ENCODE results near the gene TP53I13. TPM values are rescaled to one million over a fixed set of nuclear protein-coding genes. Genes with fewer than 3 reads are reported as not detected.

Gene TP53I13
- polyA plus RNA-seq, 4 donors, result 66.4 to 326 (median 192) TPM

GRCh38 chr17:29617125-29617480 lies 48.6 kb downstream of the TP53I13 start:
- FAIRE-seq, result no peak
- Histone ChIP-seq H3K4me1 (ENCODE audit: control insufficient read depth in 3 of 3, insufficient read depth in 2 of 3, low read depth in 1 of 3, low read length in 2 of 3) (peaks cover 5 to 47% (median 8%) of the 10 kb centered on the region in 3 donors), H3K9me3 (ENCODE audit: control insufficient read depth in 2 of 2, insufficient read depth in 1 of 2, low read depth in 1 of 2, low read length in 1 of 2) (no peaks in the 10 kb centered on the region), H3K27me3 (ENCODE audit: control insufficient read depth in 3 of 3, insufficient read depth in 3 of 3, low read length in 3 of 3) (peaks cover 0 to 95% (median 0%) of the 10 kb centered on the region in 3 donors), H3K36me3 (ENCODE audit: control insufficient read depth in 3 of 3, insufficient read depth in 2 of 3, low read depth in 1 of 3, low read length in 3 of 3) (no peaks in the 10 kb centered on the region), H3K4me3 (ENCODE audit: low read depth in 1 of 3, low read length in 3 of 3) (peak overlapping the region in 1 of 3 donors; percentile 35), H3K27ac (ENCODE audit: low read depth in 1 of 3, low read length in 2 of 3) (no peak overlapping the region)
- 1 to 2% (median 2%) methylated on average over 13 to 16 of the region's 16 CpGs for WGBS, 3 donors
- peak; percentile 75 to 78 for DNase-seq

GRCh38 chr17:29617481-29618271 lies 49.2 kb downstream of the TP53I13 start:
- WGBS, 3 donors, result 1 to 5% (median 2%) methylated on average over 61 to 68 of the region's 68 CpGs

GRCh38 chr17:29618272-29619065 lies 50.0 kb downstream of the TP53I13 start:
- Histone ChIP-seq H3K4me3 (ENCODE audit: low read depth in 1 of 3, low read length in 3 of 3) (no peak overlapping the region), H3K36me3 (ENCODE audit: control insufficient read depth in 3 of 3, insufficient read depth in 2 of 3, low read depth in 1 of 3, low read length in 3 of 3) (no peaks in the 10 kb centered on the region), H3K27ac (ENCODE audit: low read depth in 1 of 3, low read length in 2 of 3) (no peak overlapping the region), H3K27me3 (ENCODE audit: control insufficient read depth in 3 of 3, insufficient read depth in 3 of 3, low read length in 3 of 3) (peaks cover 0 to 98% (median 0%) of the 10 kb centered on the region in 3 donors), H3K4me1 (ENCODE audit: control insufficient read depth in 3 of 3, insufficient read depth in 2 of 3, low read depth in 1 of 3, low read length in 2 of 3) (peaks cover 5 to 49% (median 8%) of the 10 kb centered on the region in 3 donors), H3K9me3 (ENCODE audit: control insufficient read depth in 2 of 2, insufficient read depth in 1 of 2, low read depth in 1 of 2, low read length in 1 of 2) (no peaks in the 10 kb centered on the region)
- WGBS, 3 donors, result 30 to 41% (median 33%) methylated on average over 19 to 22 of the region's 22 CpGs
- FAIRE-seq (no peak), DNase-seq (no peak)

More at GRCh38 chr17:29617481-29618271, 49.2 kb downstream of the TP53I13 start:
- DNase-seq (peak; percentile 78 to 79), FAIRE-seq (no peak)
- H3K36me3 ChIP-seq (ENCODE audit: control insufficient read depth in 3 of 3, insufficient read depth in 2 of 3, low read depth in 1 of 3, low read length in 3 of 3), result no peaks in the 10 kb centered on the region
- H3K27me3 ChIP-seq (ENCODE audit: control insufficient read depth in 3 of 3, insufficient read depth in 3 of 3, low read length in 3 of 3), result peaks cover 0 to 95% (median 0%) of the 10 kb centered on the region in 3 donors
- no peaks in the 10 kb centered on the region for H3K9me3 ChIP-seq (ENCODE audit: control insufficient read depth in 2 of 2, insufficient read depth in 1 of 2, low read depth in 1 of 2, low read length in 1 of 2)
- peak overlapping the region; percentile 11 to 43 (median 35) for H3K4me3 ChIP-seq (ENCODE audit: low read depth in 1 of 3, low read length in 3 of 3)
- peaks cover 5 to 46% (median 8%) of the 10 kb centered on the region in 3 donors for H3K4me1 ChIP-seq (ENCODE audit: control insufficient read depth in 3 of 3, insufficient read depth in 2 of 3, low read depth in 1 of 3, low read length in 2 of 3)
- peak overlapping the region in 1 of 3 donors; percentile 56 for H3K27ac ChIP-seq (ENCODE audit: low read depth in 1 of 3, low read length in 2 of 3)

GRCh38 chr17:29619251-29619650 lies 50.8 kb downstream of the TP53I13 start:
- FAIRE-seq, result no peak
- Histone ChIP-seq H3K36me3 (ENCODE audit: control insufficient read depth in 3 of 3, insufficient read depth in 2 of 3, low read depth in 1 of 3, low read length in 3 of 3) (no peaks in the 10 kb centered on the region), H3K27ac (ENCODE audit: low read depth in 1 of 3, low read length in 2 of 3) (no peak overlapping the region), H3K27me3 (ENCODE audit: control insufficient read depth in 3 of 3, insufficient read depth in 3 of 3, low read length in 3 of 3) (peaks cover 0 to 96% (median 0%) of the 10 kb centered on the region in 3 donors), H3K9me3 (ENCODE audit: control insufficient read depth in 2 of 2, insufficient read depth in 1 of 2, low read depth in 1 of 2, low read length in 1 of 2) (no peaks in the 10 kb centered on the region), H3K4me1 (ENCODE audit: control insufficient read depth in 3 of 3, insufficient read depth in 2 of 3, low read depth in 1 of 3, low read length in 2 of 3) (peaks cover 3 to 41% (median 6%) of the 10 kb centered on the region in 3 donors), H3K4me3 (ENCODE audit: low read depth in 1 of 3, low read length in 3 of 3) (no peak overlapping the region)
- DNase-seq, result no peak

DNA sequence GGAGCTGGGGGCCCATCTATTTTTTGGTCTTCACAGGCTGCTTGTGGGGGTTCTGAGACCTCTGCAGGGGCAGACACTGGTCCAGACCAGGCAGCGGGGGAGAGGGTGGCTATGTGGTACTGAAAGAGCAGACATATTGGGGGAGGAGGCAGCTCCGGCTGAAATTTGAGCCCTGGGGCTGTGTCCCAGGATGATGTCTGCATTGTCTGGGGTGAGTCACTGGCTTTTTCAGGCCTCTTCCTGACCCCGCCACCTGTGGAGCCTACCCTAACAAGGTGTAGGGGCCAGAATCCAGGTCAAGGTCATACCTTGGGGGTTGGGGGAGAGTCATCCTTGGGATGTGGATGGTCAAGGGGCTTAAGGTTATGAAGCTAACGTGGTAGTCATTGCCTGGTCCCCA lies 51.8 kb downstream of the TP53I13 start:
- Histone ChIP-seq H3K27me3 (ENCODE audit: control insufficient read depth in 3 of 3, insufficient read depth in 3 of 3, low read length in 3 of 3) (peaks cover 0 to 86% (median 0%) of the 10 kb centered on the region in 3 donors), H3K9me3 (ENCODE audit: control insufficient read depth in 2 of 2, insufficient read depth in 1 of 2, low read depth in 1 of 2, low read length in 1 of 2) (no peaks in the 10 kb centered on the region), H3K4me1 (ENCODE audit: control insufficient read depth in 3 of 3, insufficient read depth in 2 of 3, low read depth in 1 of 3, low read length in 2 of 3) (peaks cover 3 to 35% (median 6%) of the 10 kb centered on the region in 3 donors), H3K27ac (ENCODE audit: low read depth in 1 of 3, low read length in 2 of 3) (no peak overlapping the region), H3K36me3 (ENCODE audit: control insufficient read depth in 3 of 3, insufficient read depth in 2 of 3, low read depth in 1 of 3, low read length in 3 of 3) (no peaks in the 10 kb centered on the region), H3K4me3 (ENCODE audit: low read depth in 1 of 3, low read length in 3 of 3) (no peak overlapping the region)
- no peak for DNase-seq
- 91 to 94% (median 91%) methylated on average over 4 of the region's 4 CpGs for whole genome bisulfite sequencing, 3 donors
- FAIRE-seq, result no peak

DNA sequence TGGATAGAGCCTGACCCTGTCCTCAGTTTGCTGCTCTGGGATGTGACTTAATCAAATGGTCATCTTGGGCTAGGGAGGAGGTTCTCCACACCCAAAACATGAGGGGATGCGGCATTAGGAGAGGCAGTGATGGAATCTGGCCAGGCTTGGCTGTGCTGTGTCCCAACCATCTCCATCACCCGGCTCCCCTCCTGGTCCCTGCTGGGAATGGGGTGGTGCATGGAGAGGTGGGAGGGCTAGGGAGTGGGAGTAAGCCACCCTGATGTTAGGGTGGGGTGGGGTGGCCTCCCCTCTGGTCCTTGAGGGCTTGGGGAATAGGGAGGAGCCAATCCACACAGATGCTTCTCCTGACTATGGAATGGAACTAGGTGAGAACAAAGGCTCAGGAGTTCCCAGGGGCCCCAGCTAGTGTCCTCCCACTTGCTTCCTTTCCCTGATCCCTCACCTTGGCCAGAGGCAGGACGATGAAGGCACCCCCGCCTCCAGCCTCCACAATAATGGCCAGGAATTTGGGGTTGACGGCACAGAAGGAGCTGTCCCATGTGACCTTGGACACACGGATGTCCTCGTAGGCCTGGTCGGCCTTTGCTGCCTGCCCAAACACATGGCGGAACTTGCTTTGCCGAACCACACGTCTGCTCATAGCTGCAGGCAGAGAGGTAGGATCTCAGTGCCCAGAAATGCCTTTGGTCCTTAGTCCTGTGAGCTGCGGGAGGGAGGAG lies 52.4 kb downstream of the TP53I13 start:
- H3K4me1 ChIP-seq (ENCODE audit: control insufficient read depth in 3 of 3, insufficient read depth in 2 of 3, low read depth in 1 of 3, low read length in 2 of 3), result peaks cover 3 to 30% (median 4%) of the 10 kb centered on the region in 3 donors
- 89 to 97% (median 95%) methylated on average over 11 to 12 of the region's 12 CpGs for WGBS, 3 donors

GRCh38 chr17:29621751-29622194 lies 53.3 kb downstream of the TP53I13 start:
- no peaks in the 10 kb centered on the region for H3K9me3 ChIP-seq (ENCODE audit: control insufficient read depth in 2 of 2, insufficient read depth in 1 of 2, low read depth in 1 of 2, low read length in 1 of 2)
- FAIRE-seq (no peak), DNase-seq (no peak)
- WGBS, 3 donors, result 72 to 77% (median 75%) methylated on average over 8 of the region's 8 CpGs
- H3K4me1 ChIP-seq (ENCODE audit: control insufficient read depth in 3 of 3, insufficient read depth in 2 of 3, low read depth in 1 of 3, low read length in 2 of 3), result peaks cover 0 to 21% (median 0%) of the 10 kb centered on the region in 3 donors
- no peaks in the 10 kb centered on the region for H3K36me3 ChIP-seq (ENCODE audit: control insufficient read depth in 3 of 3, insufficient read depth in 2 of 3, low read depth in 1 of 3, low read length in 3 of 3)
- no peak overlapping the region for H3K4me3 ChIP-seq (ENCODE audit: low read depth in 1 of 3, low read length in 3 of 3)
- H3K27ac ChIP-seq (ENCODE audit: low read depth in 1 of 3, low read length in 2 of 3), result no peak overlapping the region
- H3K27me3 ChIP-seq (ENCODE audit: control insufficient read depth in 3 of 3, insufficient read depth in 3 of 3, low read length in 3 of 3), result peaks cover 0 to 72% (median 0%) of the 10 kb centered on the region in 3 donors

More for the DNA sequence above, 52.4 kb downstream of the TP53I13 start:
- no peak for DNase-seq
- Histone ChIP-seq H3K4me3 (ENCODE audit: low read depth in 1 of 3, low read length in 3 of 3) (no peak overlapping the region), H3K36me3 (ENCODE audit: control insufficient read depth in 3 of 3, insufficient read depth in 2 of 3, low read depth in 1 of 3, low read length in 3 of 3) (no peaks in the 10 kb centered on the region), H3K27me3 (ENCODE audit: control insufficient read depth in 3 of 3, insufficient read depth in 3 of 3, low read length in 3 of 3) (peaks cover 0 to 80% (median 0%) of the 10 kb centered on the region in 3 donors), H3K27ac (ENCODE audit: low read depth in 1 of 3, low read length in 2 of 3) (no peak overlapping the region), H3K9me3 (ENCODE audit: control insufficient read depth in 2 of 2, insufficient read depth in 1 of 2, low read depth in 1 of 2, low read length in 1 of 2) (no peaks in the 10 kb centered on the region)
- no peak for FAIRE-seq

Data from small intestine (tissue), 7 donors.